DMS53 treated with DMSO at 0.1 percent for 48 hours (cell line): Measurements from ENCODE around the gene FSD1L.
A peak's percentile ranks its signal among the peaks of the same experiment; 100 is the strongest.
"Not testable (repeated sequence)": the region's sequence is repeated elsewhere in the genome, so short reads cannot be mapped to it uniquely, and the experiment has no call there.

Experiments used
- DNase-seq: peaks from one replicate; lab custom pipeline; 2025; ENCODE audit not compliant: unreplicated experiment; lab: John Stamatoyannopoulos, UW

Gene FSD1L

GRCh38 chr9:105539452-105539851 is 91.6 kb downstream of the FSD1L start:
- DNase-seq: no peak

- no peak for DNase-seq
Measured at GRCh38 chr9:105541838-105542237, 94.0 kb downstream of the FSD1L start.

GRCh38 chr9:105554042-105554441 is 106.2 kb downstream of the FSD1L start:
- DNase-seq: no peak

GRCh38 chr9:105557804-105558610 is 110.2 kb downstream of the FSD1L start, which contains the start of gene FKTN:
Gene FKTN (plus strand): TSS chr9:105558131. CDS start chr9:105575033, 16,902 bp downstream.
- peak; percentile 37 for DNase-seq

- no peak for DNase-seq
Measured at GRCh38 chr9:105572455-105572854, 124.6 kb downstream of the FSD1L start.

GRCh38 chr9:105579952-105580351 is 132.1 kb downstream of the FSD1L start:
- DNase-seq: not testable (repeated sequence)

GRCh38 chr9:105581550-105581949 is 133.7 kb downstream of the FSD1L start:
- not testable (repeated sequence) for DNase-seq

GRCh38 chr9:105593145-105593544 is 145.3 kb downstream of the FSD1L start:
- no peak for DNase-seq
